ENCODE results near the gene DSCAM. TPM values are rescaled to one million over a fixed set of nuclear protein-coding genes. Genes with fewer than 3 reads are reported as not detected.

The DSCAM gene
- total RNA-seq, 2 donors from 2014 or later: not detected

GRCh38 chr21:40013001-40013735, 833.8 kb downstream of the DSCAM start:
- Histone ChIP-seq H3K4me1 (no peaks in the 10 kb centered on the region), H3K4me3 (no peak overlapping the region), H3K9me3 (no peaks in the 10 kb centered on the region), H3K36me3 (no peaks in the 10 kb centered on the region), H3K27me3 (no peaks in the 10 kb centered on the region), H3K27ac (no peak overlapping the region)
- TF ChIP-seq CTCF (IDR thresholded peaks at IDR 0.05): no peak
- no peak for DNase-seq (ENCODE audit: low spot score)

GRCh38 chr21:40011371-40011770, 835.6 kb downstream of the DSCAM start:
- no peak for TF ChIP-seq CTCF (IDR thresholded peaks at IDR 0.05)
- no peaks in the 10 kb centered on the region for H3K4me1 ChIP-seq
- H3K27me3 ChIP-seq: no peaks in the 10 kb centered on the region
- H3K27ac ChIP-seq: no peak overlapping the region
- no peaks in the 10 kb centered on the region for H3K36me3 ChIP-seq
- DNase-seq (ENCODE audit: low spot score): no peak
- no peaks in the 10 kb centered on the region for H3K9me3 ChIP-seq
- H3K4me3 ChIP-seq: no peak overlapping the region

GRCh38 chr21:40002978-40003377, 844.0 kb downstream of the DSCAM start:
- no peak overlapping the region for H3K27ac ChIP-seq
- H3K4me1 ChIP-seq: no peaks in the 10 kb centered on the region
- TF ChIP-seq CTCF (IDR thresholded peaks at IDR 0.05): no peak

GRCh38 chr21:39984286-39984991, 862.5 kb downstream of the DSCAM start:
- Histone ChIP-seq H3K9me3 (no peaks in the 10 kb centered on the region), H3K36me3 (no peaks in the 10 kb centered on the region), H3K27ac (no peak overlapping the region), H3K4me3 (no peak overlapping the region), H3K4me1 (no peaks in the 10 kb centered on the region), H3K27me3 (no peaks in the 10 kb centered on the region)
- DNase-seq (ENCODE audit: low spot score): no peak
- no peak for TF ChIP-seq CTCF (IDR thresholded peaks at IDR 0.05)

More at GRCh38 chr21:40002978-40003377, 844.0 kb downstream of the DSCAM start:
- no peaks in the 10 kb centered on the region for H3K27me3 ChIP-seq
- H3K9me3 ChIP-seq: no peaks in the 10 kb centered on the region
- H3K36me3 ChIP-seq: no peaks in the 10 kb centered on the region
- H3K4me3 ChIP-seq: no peak overlapping the region
- no peak for DNase-seq (ENCODE audit: low spot score)

GRCh38 chr21:39980241-39980820, 866.6 kb downstream of the DSCAM start:
- no peak overlapping the region for H3K27ac ChIP-seq
- H3K4me3 ChIP-seq: no peak overlapping the region
- H3K27me3 ChIP-seq: no peaks in the 10 kb centered on the region
- no peak for DNase-seq (ENCODE audit: low spot score)
- no peaks in the 10 kb centered on the region for H3K4me1 ChIP-seq
- no peaks in the 10 kb centered on the region for H3K9me3 ChIP-seq
- TF ChIP-seq CTCF (IDR thresholded peaks at IDR 0.05): no peak
- no peaks in the 10 kb centered on the region for H3K36me3 ChIP-seq

All from right atrium auricular region (tissue), 2 donors.